ENCODE data around the gene ABTB1. TPM values are rescaled to one million over a fixed set of nuclear protein-coding genes. Genes with fewer than 3 reads are reported as not detected.

The ABTB1 gene
- total RNA-seq, 1 experiment from 2014 or later: 12.5 TPM

- TF ChIP-seq ZNF512 (CRISPR knock-in tag; IDR thresholded peaks at IDR 0.05; ENCODE audit: borderline replicate concordance): no peak
- no peak for TF ChIP-seq MLX (CRISPR knock-in tag; IDR thresholded peaks at IDR 0.05)
- TF ChIP-seq CDX4 (CRISPR knock-in tag; IDR thresholded peaks at IDR 0.05; ENCODE audit: borderline replicate concordance): no peak
- no peak for TF ChIP-seq NFYB (CRISPR knock-in tag; conservative IDR thresholded peaks at IDR 0.05; ENCODE audit: low read depth)
These were observed 15.9 kb downstream of the ABTB1 start (continued) for GRCh38 chr3:127688416-127689265.

GRCh38 chr3:127689266-127689860 is 16.6 kb downstream of the ABTB1 start:
- ChIA-PET CTCF (interaction anchor here (0.6 to 4.7 kb wide), 7 partner anchors 8 to 275 kb away, joined by 3 to 76 read pairs (median 4); no protein-coding TSS in a partner anchor), POLR2A (interaction anchor here (0.6 to 0.7 kb wide), 2 partner anchors 114 to 942 kb away, joined by 3 to 4 read pairs; no protein-coding TSS in a partner anchor)
- TF ChIP-seq RELA (CRISPR knock-in tag; IDR thresholded peaks at IDR 0.05; ENCODE audit: borderline replicate concordance): no peak
- no peak for TF ChIP-seq NR1H2 (CRISPR knock-in tag; IDR thresholded peaks at IDR 0.05)
- no peak for TF ChIP-seq ZBTB43 (CRISPR knock-in tag; IDR thresholded peaks at IDR 0.05)
- no peak for TF ChIP-seq AFF4 (CRISPR knock-in tag; IDR thresholded peaks at IDR 0.05; ENCODE audit: borderline replicate concordance)
- TF ChIP-seq NFE2L1 (CRISPR knock-in tag; IDR thresholded peaks at IDR 0.05): no peak
- no peak for TF ChIP-seq TCF7 (CRISPR knock-in tag; IDR thresholded peaks at IDR 0.05; ENCODE audit: low read depth)
- TF ChIP-seq CBFB (CRISPR knock-in tag; IDR thresholded peaks at IDR 0.05; ENCODE audit: low read depth): no peak

GRCh38 chr3:127690106-127690505 is 17.4 kb downstream of the ABTB1 start:
- Mint-ChIP-seq H3K4me3 (no peak overlapping the region), H3K9me3 (no peaks in the 10 kb centered on the region), H3K27ac (no peak overlapping the region), H3K27me3 (ENCODE audit: low read depth) (no peaks in the 10 kb centered on the region), H3K36me3 (no peaks in the 10 kb centered on the region), H3K4me1 (peaks cover 19% of the 10 kb centered on the region)
- ATAC-seq (no peak), DNase-seq (ENCODE audit: low spot score) (no peak)
- ChIA-PET POLR2A (interaction anchor here (0.6 to 0.7 kb wide), 2 partner anchors 114 to 941 kb away, joined by 3 to 4 read pairs; no protein-coding TSS in a partner anchor), CTCF (interaction anchor here (0.6 to 4.7 kb wide), 7 partner anchors 9 to 270 kb away, joined by 3 to 76 read pairs (median 4); no protein-coding TSS in a partner anchor)
- TF ChIP-seq TEAD4 (CRISPR knock-in tag; IDR thresholded peaks at IDR 0.05) (no peak), MLX (CRISPR knock-in tag; IDR thresholded peaks at IDR 0.05) (no peak), ATF3 (CRISPR knock-in tag; conservative IDR thresholded peaks at IDR 0.05) (no peak), SOX15 (CRISPR knock-in tag; IDR thresholded peaks at IDR 0.05) (no peak), NR1H2 (CRISPR knock-in tag; IDR thresholded peaks at IDR 0.05) (no peak), ZNF219 (CRISPR knock-in tag; IDR thresholded peaks at IDR 0.05; ENCODE audit: borderline replicate concordance) (no peak), IRF1 (CRISPR knock-in tag; IDR thresholded peaks at IDR 0.05) (no peak), PRRX2 (CRISPR knock-in tag; IDR thresholded peaks at IDR 0.05) (no peak)

More at GRCh38 chr3:127689266-127689860, 16.6 kb downstream of the ABTB1 start:
- DNase-seq (ENCODE audit: low spot score) (peak; percentile 2), ATAC-seq (no peak)
- Mint-ChIP-seq H3K9me3 (no peaks in the 10 kb centered on the region), H3K27me3 (ENCODE audit: low read depth) (no peaks in the 10 kb centered on the region), H3K27ac (no peak overlapping the region), H3K4me3 (no peak overlapping the region), H3K36me3 (no peaks in the 10 kb centered on the region), H3K4me1 (peaks cover 19% of the 10 kb centered on the region)
